ENCODE measurements around the gene HPD. TPM values are rescaled to one million over a fixed set of nuclear protein-coding genes. Genes with fewer than 3 reads are reported as not detected.

The HPD gene
- total RNA-seq, 1 experiment from 2014 or later = not detected

- Histone ChIP-seq H3K9me3 (ENCODE audit: low read depth, low read length, poor library complexity, severe bottlenecking) (no peaks in the 10 kb centered on the region), H3K27ac (ENCODE audit: low read depth, low read length, poor library complexity, severe bottlenecking) (no peak overlapping the region), H3K4me3 (ENCODE audit: low read depth, low read length, poor library complexity, severe bottlenecking) (no peak overlapping the region), H3K27me3 (replicated peaks; ENCODE audit: insufficient read depth, low read depth, low read length, poor library complexity) (no peaks in the 10 kb centered on the region), H3K36me3 (ENCODE audit: insufficient read depth, low read length, poor library complexity, severe bottlenecking) (no peaks in the 10 kb centered on the region), H3K4me1 (ENCODE audit: insufficient read depth, low read length, poor library complexity, severe bottlenecking) (no peaks in the 10 kb centered on the region)
- intact Hi-C loops (cut with micrococcal nuclease; ENCODE audit: unreplicated experiment) = no loop called here
- POLR2A ChIA-PET (ENCODE audit: low non-redundant PET) = no interaction called here
- no peak for TF ChIP-seq CTCF (conservative IDR thresholded peaks at IDR 0.05; ENCODE audit: low read depth, low read length)
- TF ChIP-seq EZH2 (IDR thresholded peaks at IDR 0.05; ENCODE audit: borderline replicate concordance, low read depth, low read length, poor library complexity, severe bottlenecking) = no peak
- BruUV-seq (replicated peaks) = no TSS peak
- DNase-seq (ENCODE audit: low spot score) = no peak
- CTCF ChIA-PET = no interaction called here
These were observed 9.4 kb downstream of the HPD start for GRCh38 chr12:121849211-121849610.

- H3K36me3 ChIP-seq (ENCODE audit: insufficient read depth, low read length, poor library complexity, severe bottlenecking) = no peaks in the 10 kb centered on the region
- no TSS peak for BruUV-seq (replicated peaks)
- intact Hi-C loops (cut with micrococcal nuclease; ENCODE audit: unreplicated experiment) = no loop called here
- no peak overlapping the region for H3K4me3 ChIP-seq (ENCODE audit: low read depth, low read length, poor library complexity, severe bottlenecking)
- H3K4me1 ChIP-seq (ENCODE audit: insufficient read depth, low read length, poor library complexity, severe bottlenecking) = no peaks in the 10 kb centered on the region
- TF ChIP-seq CTCF (conservative IDR thresholded peaks at IDR 0.05; ENCODE audit: low read depth, low read length) = no peak
- no peak for TF ChIP-seq EZH2 (IDR thresholded peaks at IDR 0.05; ENCODE audit: borderline replicate concordance, low read depth, low read length, poor library complexity, severe bottlenecking)
- POLR2A ChIA-PET (ENCODE audit: low non-redundant PET) = no interaction called here
- no peaks in the 10 kb centered on the region for H3K9me3 ChIP-seq (ENCODE audit: low read depth, low read length, poor library complexity, severe bottlenecking)
- H3K27me3 ChIP-seq (replicated peaks; ENCODE audit: insufficient read depth, low read depth, low read length, poor library complexity) = no peaks in the 10 kb centered on the region
- no peak overlapping the region for H3K27ac ChIP-seq (ENCODE audit: low read depth, low read length, poor library complexity, severe bottlenecking)
- no peak for DNase-seq (ENCODE audit: low spot score)
- CTCF ChIA-PET = no interaction called here
These were observed 13.0 kb downstream of the HPD start for GRCh38 chr12:121845701-121846100.

- no peak for DNase-seq (ENCODE audit: low spot score)
- BruUV-seq (replicated peaks) = no TSS peak
- ChIA-PET CTCF (no interaction called here), POLR2A (ENCODE audit: low non-redundant PET) (interaction anchor here (0.6 kb wide), 1 partner anchor 38 kb away, joined by 3 read pairs; no protein-coding TSS in a partner anchor)
- Histone ChIP-seq H3K9me3 (ENCODE audit: low read depth, low read length, poor library complexity, severe bottlenecking) (no peaks in the 10 kb centered on the region), H3K4me1 (ENCODE audit: insufficient read depth, low read length, poor library complexity, severe bottlenecking) (peaks cover 5% of the 10 kb centered on the region), H3K4me3 (ENCODE audit: low read depth, low read length, poor library complexity, severe bottlenecking) (no peak overlapping the region), H3K27ac (ENCODE audit: low read depth, low read length, poor library complexity, severe bottlenecking) (no peak overlapping the region), H3K36me3 (ENCODE audit: insufficient read depth, low read length, poor library complexity, severe bottlenecking) (no peaks in the 10 kb centered on the region), H3K27me3 (replicated peaks; ENCODE audit: insufficient read depth, low read depth, low read length, poor library complexity) (no peaks in the 10 kb centered on the region)
- intact Hi-C loops (cut with micrococcal nuclease; ENCODE audit: unreplicated experiment) = no loop called here
- no peak for TF ChIP-seq EZH2 (IDR thresholded peaks at IDR 0.05; ENCODE audit: borderline replicate concordance, low read depth, low read length, poor library complexity, severe bottlenecking)
- TF ChIP-seq CTCF (conservative IDR thresholded peaks at IDR 0.05; ENCODE audit: low read depth, low read length) = no peak
These were observed 15.2 kb downstream of the HPD start for GRCh38 chr12:121843236-121843982.
